GM19099 (cell line): Measurements from ENCODE around the gene SPATA32.

Experiments used
- POLR2A ChIP-seq: IDR thresholded peaks from 3 replicates; pipeline ENCODE4 v1.6.1; 2011; ENCODE audit warnings: low read depth; ENCODE audit not compliant: insufficient read length; ENCODE audit errors: extremely low read depth

Gene SPATA32

DNA sequence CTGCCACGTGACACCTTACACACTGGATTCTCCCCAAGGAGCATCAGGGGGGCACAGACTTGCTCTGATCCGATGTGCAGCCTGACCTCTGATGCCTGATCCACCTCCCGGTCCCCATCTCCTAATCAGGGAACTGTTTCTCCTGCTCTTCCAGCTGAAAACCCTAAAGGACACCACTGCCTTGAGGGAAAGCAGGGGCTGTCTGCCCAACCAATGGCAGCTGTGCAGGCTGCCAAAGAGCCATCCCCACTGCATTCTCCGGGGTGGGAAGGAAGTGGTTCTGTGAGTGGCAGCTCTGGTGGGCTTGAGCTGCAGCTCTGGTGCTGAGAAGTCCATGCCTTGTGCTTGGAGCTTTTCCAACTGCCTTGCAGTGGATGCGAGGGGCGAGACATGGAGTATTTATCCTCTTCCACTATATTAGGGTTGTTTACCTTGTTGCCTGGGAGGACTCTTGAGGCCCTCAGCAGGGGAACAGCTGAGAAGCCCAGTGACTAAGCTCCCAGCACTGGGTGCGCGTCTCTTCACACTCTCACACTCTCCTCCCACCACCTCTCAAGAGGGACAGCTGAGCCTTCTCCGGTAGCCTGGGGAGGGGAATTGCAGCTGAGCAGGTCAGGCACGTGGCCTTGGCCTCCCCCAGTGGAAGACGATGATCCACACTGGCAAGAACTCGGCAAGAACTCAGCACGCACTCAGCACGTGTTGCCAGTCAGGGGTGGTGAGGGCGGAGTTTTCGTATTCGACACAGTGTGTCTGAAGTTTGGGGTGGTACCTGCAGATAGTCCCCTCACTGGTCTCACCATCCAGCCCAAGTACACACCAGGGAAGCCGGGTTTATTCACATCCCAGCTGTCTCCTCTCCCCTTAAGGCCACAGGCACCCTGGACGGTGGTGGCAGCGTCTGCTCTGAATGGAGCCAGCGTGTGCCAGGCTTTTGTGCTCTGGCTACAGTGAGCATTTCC, 21.1 kb upstream of the SPATA32 start:
- TF ChIP-seq POLR2A = no peak

DNA sequence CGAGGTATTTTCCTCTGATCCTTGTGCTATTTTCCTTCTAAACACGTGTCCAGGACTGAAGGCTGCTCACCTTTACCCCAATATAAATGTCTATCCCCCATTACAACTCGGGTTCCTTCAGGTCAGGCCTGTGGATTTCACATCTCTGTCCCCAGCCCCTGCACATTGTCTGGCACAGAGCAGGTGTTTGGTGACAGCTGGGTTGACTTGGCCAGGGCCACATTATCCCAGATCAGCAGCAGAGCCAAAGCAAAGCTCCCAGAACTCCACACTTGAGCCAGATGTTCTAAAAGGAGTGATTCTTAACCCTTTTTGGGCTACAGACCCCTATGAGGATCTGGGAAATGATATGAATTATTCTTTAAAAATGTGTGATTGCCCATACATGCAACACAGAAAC, 18.0 kb upstream of the SPATA32 start:
- TF ChIP-seq POLR2A = no peak

DNA sequence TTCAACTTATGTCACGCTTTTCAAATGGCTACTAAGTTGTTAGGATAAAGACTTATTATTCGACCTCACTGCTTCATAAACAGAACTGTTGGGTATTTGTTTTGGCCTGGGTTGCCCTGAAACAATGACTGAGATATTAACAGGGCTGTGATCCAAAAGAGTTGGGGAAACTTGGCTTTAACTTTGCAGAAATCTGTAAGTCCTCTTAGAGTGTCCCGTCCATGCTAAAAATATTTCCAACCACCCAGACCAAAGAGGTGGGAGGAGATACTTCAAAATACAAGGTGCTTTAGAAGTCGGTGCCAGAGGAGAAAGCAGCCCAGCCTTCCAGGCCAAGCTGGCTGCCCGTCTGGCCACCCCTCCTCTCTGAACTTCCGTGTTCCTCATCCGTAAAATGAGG, 16.1 kb upstream of the SPATA32 start:
- no peak for TF ChIP-seq POLR2A

DNA sequence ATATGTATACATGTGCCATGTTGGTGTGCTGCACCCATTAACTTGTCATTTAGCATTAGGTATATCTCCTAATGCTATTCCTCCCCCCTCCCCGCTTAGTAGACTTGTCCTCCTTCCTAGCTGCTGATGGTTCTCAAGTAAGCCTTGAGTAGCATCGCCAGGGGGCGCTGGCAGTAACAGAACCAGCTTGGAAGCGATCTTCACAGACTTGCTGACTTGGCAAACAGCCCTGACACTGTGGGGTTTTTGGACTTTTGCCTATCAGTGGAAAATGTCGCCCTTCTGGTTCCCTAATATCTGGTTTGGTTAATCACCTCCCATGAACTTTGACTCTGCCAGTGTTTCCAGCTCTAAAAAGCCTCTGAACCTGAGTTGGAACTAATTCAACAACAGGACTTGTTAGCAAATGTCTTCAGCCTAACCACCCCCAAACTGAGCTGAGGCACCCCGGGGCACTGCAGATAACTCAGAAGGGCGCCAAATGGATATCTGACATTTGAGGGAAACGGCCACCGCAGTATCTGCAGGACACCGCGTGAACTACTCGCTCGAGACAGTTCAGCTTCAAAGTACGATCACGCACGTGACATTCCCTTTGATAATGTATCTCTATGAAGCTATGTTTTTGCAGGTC, 15.4 kb upstream of the SPATA32 start:
- no peak for TF ChIP-seq POLR2A

DNA sequence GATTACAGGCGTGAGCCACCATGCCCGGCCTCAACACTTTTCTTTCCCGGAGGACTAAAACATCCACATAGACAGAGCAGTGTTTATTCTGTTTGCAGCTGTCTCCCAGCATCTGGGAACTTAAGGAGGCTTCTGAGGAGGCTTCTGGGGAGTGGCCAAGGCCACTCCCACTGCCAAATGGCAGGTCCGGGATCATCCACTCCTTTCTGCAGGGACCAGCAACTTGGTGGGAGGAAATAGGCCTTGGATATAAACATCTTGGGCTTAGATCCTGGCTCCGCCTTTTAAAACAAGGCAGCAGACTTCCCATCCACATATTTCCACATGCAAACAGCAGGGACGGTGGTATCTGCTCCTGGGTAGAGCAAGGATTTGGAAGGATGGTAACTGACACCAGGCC, 14.1 kb upstream of the SPATA32 start:
- no peak for TF ChIP-seq POLR2A

DNA sequence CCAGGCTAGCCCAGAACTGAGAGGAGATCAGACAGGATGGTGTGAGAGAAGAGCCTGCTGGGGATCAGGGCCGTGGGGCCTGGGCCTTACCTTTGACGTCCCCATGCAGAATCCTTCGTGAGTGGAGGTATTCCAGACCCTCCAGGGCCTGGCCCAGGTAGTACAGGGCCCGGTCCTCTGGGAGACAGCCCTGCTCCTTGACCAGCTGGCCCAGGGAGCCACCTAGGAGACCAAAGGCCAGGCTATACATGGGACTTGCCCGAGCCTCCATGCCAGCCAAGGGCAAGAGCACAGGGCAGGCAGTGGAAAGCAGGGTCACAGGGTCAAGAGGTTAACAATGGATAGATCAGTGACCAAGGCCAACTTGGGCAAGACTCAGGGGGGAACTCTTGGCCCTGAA, 12.1 kb upstream of the SPATA32 start:
- no peak for TF ChIP-seq POLR2A

DNA sequence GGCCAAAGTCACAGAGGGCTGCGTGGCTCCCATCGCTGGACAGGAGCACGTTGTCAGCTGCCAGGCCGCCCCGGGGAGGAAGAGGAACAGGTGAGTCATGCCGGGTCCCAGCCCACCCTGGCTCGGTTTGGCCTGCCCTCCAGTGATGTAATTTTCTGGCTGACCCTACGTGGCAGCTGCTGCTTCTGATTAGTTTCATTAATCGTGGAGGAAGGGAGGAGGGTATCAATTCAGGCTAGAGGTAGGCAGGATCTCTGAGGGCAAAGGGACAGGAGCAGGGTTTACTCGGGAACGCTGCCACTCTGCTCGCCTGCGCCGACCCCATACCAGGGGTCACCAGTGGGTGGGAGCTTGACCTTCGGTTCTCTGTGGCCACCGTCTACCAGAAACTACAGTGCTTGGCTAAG, 11.7 kb upstream of the SPATA32 start:
- TF ChIP-seq POLR2A = no peak

DNA sequence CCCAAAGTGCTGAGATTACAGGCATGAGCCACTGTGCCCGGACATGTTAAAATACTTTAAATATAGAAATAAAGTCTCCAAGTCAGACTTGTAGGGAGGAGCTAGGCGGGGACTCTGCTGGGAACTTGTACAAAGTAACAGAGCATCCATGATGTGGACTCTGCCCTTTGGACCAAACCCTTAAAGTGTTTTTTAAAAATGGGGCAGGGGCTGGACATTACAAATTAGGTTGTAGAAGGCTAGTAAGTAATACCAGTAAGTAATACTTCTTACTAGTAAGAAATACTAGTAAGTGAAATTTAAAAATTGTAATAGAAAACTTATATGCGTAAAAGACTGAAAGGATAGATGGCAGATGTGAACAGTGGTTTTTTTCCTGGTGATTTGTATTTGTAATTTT, 9.7 kb upstream of the SPATA32 start:
- no peak for TF ChIP-seq POLR2A

DNA sequence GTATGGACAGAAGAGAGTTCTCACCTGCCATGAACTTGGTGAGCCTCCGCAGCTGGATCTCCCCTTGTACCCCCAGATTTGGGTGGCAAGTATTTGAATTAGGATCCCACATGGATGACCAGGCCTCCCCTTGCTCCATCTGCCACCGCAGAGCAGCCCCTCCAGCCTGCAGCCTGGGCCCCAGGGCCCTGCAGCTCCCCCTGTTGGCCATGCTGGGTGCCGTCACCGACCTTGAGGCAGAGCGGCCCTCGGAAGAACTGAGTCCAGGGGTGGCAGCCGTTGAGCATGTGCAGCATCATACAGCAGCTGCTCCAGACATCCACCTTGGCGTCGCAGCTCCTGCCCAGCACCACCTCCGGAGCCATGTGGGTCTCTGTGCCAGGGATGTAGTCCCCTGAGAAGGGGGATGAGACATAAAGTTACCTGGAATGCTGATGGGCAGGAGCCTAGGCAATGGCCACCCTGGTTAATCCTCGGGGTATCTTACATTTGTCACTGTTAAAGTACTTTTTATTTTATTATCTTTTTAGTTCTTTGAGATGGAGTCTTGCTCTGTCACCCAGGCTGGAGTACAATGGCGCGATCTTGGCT, 9.0 kb upstream of the SPATA32 start:
- no peak for TF ChIP-seq POLR2A

DNA sequence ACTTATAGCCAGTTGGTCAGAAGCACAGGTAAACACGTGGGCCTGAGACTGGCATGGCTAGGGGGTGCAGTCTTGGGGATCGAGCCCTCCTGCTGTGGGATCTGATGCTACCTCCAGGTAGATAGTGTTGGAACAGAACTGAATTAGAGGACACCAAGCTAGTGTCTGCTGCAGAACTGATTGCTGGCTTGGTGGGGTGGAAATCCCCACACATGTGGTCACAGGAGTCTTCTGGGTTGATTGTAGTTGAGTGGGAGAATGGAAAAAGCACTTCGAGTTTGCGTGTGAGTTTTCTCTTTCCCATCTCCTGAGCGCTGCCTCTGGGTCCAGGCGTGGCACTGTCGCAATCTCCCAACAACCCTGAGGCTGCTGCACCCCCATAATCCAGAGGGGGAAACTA, 8.0 kb upstream of the SPATA32 start:
- no peak for TF ChIP-seq POLR2A

DNA sequence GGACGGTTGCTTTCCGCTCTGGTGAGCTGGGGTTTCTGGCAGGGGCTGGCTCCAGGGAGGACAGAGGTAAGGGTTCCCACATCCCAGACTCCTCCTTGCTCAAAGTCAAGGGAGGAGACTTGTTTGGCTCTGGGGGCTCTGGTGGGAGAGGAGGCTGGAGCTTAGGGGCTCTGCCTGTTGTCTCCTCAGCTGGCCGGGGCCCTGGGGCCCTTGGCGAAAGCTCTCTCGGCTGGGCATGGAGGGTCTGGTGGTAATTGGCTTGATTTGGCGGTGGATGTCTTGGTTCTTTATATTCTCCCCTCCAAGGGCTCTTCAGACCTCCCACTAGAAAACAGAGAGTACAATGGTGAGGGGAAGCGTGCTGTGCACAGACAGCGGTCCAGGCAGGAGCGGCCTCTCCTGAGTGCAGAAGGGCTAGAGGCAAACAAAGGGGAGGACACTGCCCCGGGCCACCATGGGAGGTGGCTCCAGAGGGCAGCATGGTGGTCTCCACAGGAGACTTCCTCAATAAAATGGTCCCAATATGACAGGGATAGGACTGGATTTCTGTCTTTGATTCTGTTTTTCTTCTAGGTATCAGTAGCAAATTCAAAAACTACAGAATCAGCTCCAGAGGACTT, 5.7 kb upstream of the SPATA32 start:
- TF ChIP-seq POLR2A = no peak

DNA sequence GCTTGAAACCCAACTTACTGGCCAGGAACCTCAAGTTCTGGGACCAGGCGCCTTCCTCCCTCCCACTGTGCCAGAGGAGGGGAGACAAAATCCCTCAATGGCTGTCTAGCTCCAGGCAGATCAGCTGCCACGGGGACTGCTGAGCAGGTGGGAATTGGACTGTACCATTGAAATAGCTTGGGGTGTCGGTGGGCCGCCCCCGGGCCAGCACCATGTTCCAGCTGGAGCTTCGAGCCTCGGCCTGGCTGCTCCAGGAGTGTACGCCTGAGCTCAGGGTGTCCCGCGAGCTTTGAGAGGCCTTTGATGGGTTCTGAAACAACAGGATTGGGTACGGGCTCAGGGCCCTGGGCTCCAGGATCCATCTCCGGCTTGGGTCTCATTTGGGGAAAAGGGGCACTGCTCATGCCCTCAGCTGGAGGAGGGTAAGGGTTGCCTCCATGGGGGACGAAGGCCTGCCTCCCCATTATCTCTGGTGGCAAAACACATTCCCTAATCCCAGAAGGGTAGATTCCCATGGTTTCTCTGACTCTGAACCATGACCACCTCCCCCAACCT, 4.6 kb upstream of the SPATA32 start:
- TF ChIP-seq POLR2A = no peak

DNA sequence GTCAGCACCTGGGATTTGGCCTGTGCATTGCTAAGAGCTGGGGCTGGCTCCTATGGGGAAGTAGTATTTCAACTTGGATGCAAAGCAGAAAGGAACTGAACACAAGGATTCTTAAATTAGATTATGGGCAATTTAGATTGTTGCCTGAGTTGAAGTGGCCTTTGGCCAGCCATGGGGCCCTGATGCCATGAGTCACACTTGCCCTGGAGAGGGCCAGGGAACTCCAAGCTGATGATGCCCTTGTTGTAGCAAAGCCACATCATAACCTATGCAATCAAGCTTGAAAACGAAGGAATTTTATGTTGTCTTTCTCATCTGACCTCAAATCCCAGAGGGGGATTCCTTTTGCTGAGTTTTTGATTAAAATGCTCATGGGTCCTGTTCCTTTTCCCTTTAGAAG, 3.9 kb upstream of the SPATA32 start:
- TF ChIP-seq POLR2A = no peak

DNA sequence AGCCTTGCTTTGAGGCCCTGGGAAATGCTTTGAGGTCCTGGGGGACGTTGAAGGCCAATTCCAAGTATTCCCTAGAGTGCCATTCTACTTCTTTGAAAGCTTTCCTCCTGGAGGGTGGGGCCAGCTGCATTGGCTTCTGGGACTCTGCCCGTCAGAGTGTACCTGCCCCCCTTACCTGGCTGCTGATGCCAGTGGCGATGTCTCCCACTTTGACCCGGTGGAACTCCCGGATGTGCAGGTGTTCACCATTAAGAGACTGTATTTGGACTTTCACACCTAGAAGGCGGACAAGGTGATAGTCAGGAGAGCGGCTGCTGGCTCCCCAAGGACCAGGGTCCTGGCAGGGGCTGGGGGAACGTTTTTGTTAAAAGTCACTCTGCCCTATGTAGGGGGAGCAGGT, 3.1 kb upstream of the SPATA32 start:
- no peak for TF ChIP-seq POLR2A

DNA sequence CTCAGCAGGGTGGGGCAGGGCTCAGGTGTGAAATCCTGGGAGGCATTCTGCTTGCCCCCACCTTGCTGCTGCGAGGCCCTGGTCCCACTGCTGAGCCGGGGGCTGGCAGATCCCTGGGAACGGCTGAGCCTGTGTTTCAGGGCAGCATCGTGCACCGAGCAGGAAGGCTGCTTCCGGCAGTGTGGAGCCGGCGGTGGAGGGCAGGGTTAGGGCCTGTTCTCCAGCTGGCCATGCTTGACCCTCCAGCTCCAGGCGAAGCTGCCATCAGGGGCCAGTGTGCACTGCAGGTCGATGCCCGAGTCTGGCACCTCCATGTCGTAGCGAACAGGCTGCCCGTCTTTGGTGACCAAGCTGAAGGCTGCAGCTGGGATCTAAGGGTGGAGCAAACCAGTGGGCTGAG, 2.5 kb upstream of the SPATA32 start:
- no peak for TF ChIP-seq POLR2A
